DND-41 (cell line): ENCODE results near the gene ATXN2.

Experiments used
- ATAC-seq: fragments of 200-7000 bp; cut with Tn5 transposase; 3 replicates; pipeline ENCODE4 v1.9.1; 2021; ENCODE audit warnings: low read depth; ENCODE audit not compliant: insufficient read depth
- DNase-seq: peaks from one replicate; pipeline ENCODE4 v3.0.0-alpha.2; 2020
- H2AFZ ChIP-seq: 2 replicates; pipeline ENCODE4 v1.6.0; 2012; ENCODE audit warnings: low read depth, low read length
- H3K27ac ChIP-seq: 2 replicates; pipeline ENCODE4 v1.5.1; 2012; ENCODE audit warnings: low read length, inconsistent platforms
- H3K27me3 ChIP-seq: fragments of 200-600 bp; sonication (generic); 2 replicates; pipeline ENCODE4 v1.6.0; 2012; ENCODE audit warnings: low read length, mild to moderate bottlenecking, inconsistent platforms; ENCODE audit not compliant: insufficient read depth, poor library complexity
- H3K36me3 ChIP-seq: 2 replicates; pipeline ENCODE4 v1.5.1; 2012; ENCODE audit warnings: low read length, inconsistent platforms; ENCODE audit not compliant: insufficient read depth
- H3K4me1 ChIP-seq: 2 replicates; pipeline ENCODE4 v1.5.1; 2012; ENCODE audit warnings: mild to moderate bottlenecking, low read length; ENCODE audit not compliant: insufficient read depth
- H3K4me2 ChIP-seq: 2 replicates; pipeline ENCODE4 v1.6.0; 2012; ENCODE audit warnings: mild to moderate bottlenecking, moderate library complexity, low read length, inconsistent platforms; ENCODE audit not compliant: insufficient read depth
- H3K4me3 ChIP-seq, 2 experiments: fragments of 200-600 bp in 1 of 2; shearing (Covaris generic) in 1 of 2; 2 replicates each; pipeline ENCODE4 v1.5.1; 2012 to 2016; ENCODE audit warnings: inconsistent platforms in 2 of 2, low read length in 2 of 2, mild to moderate bottlenecking in 2 of 2, low read depth in 1 of 2, moderate library complexity in 1 of 2
- H3K79me2 ChIP-seq: 2 replicates; pipeline ENCODE4 v1.6.0; 2012; ENCODE audit warnings: low read length, inconsistent platforms; ENCODE audit not compliant: insufficient read depth
- H3K9ac ChIP-seq: 2 replicates; pipeline ENCODE4 v1.6.0; 2012; ENCODE audit warnings: low read depth, mild to moderate bottlenecking, inconsistent platforms, low read length, moderate library complexity
- H3K9me3 ChIP-seq: 2 replicates; pipeline ENCODE4 v1.5.1; 2012; ENCODE audit warnings: low read length, moderate library complexity, mild to moderate bottlenecking, inconsistent platforms; ENCODE audit not compliant: insufficient read depth, severe bottlenecking
- H4K20me1 ChIP-seq: 2 replicates; pipeline ENCODE4 v1.6.0; 2012; ENCODE audit warnings: low read length; ENCODE audit not compliant: insufficient read depth
- CTCF ChIP-seq: IDR thresholded peaks from 2 replicates; pipeline ENCODE4 v1.5.1; 2012; ENCODE audit warnings: borderline replicate concordance, low read length, moderate library complexity, mild to moderate bottlenecking; ENCODE audit not compliant: poor library complexity, severe bottlenecking; ENCODE audit errors: extremely low read depth
- EZH2 ChIP-seq: IDR thresholded peaks from 3 replicates; pipeline ENCODE4 v1.6.1; 2012; ENCODE audit warnings: borderline replicate concordance, low read depth, mild to moderate bottlenecking, moderate library complexity, low read length, inconsistent platforms; ENCODE audit not compliant: severe bottlenecking

Gene ATXN2

GRCh38 chr12:111581434-111582132, 17.5 kb downstream of the ATXN2 start:
- Histone ChIP-seq H3K4me1 (no peaks in the 10 kb centered on the region), H2AFZ (no peak overlapping the region), H3K4me3 (no peak overlapping the region), H3K4me2 (no peak overlapping the region), H3K9ac (no peak overlapping the region), H3K27ac (no peak overlapping the region), H4K20me1 (peaks cover 45% of the 10 kb centered on the region), H3K27me3 (no peaks in the 10 kb centered on the region), H3K36me3 (peaks cover 21% of the 10 kb centered on the region), H3K9me3 (no peaks in the 10 kb centered on the region), H3K79me2 (peaks cover 92% of the 10 kb centered on the region)
- TF ChIP-seq CTCF (no peak), EZH2 (no peak)
- ATAC-seq = no peak
- DNase-seq = no peak

- ATAC-seq (no peak), DNase-seq (no peak)
- Histone ChIP-seq H3K9me3 (no peaks in the 10 kb centered on the region), H3K4me1 (no peaks in the 10 kb centered on the region), H3K79me2 (peaks cover 91% of the 10 kb centered on the region), H3K4me3 (no peak overlapping the region), H3K4me2 (no peak overlapping the region), H3K27me3 (no peaks in the 10 kb centered on the region), H2AFZ (no peak overlapping the region), H4K20me1 (peaks cover 51% of the 10 kb centered on the region), H3K27ac (no peak overlapping the region), H3K36me3 (peaks cover 21% of the 10 kb centered on the region), H3K9ac (no peak overlapping the region)
- TF ChIP-seq CTCF (no peak), EZH2 (no peak)
These were observed 18.4 kb downstream of the ATXN2 start for GRCh38 chr12:111580737-111581136.

DNA sequence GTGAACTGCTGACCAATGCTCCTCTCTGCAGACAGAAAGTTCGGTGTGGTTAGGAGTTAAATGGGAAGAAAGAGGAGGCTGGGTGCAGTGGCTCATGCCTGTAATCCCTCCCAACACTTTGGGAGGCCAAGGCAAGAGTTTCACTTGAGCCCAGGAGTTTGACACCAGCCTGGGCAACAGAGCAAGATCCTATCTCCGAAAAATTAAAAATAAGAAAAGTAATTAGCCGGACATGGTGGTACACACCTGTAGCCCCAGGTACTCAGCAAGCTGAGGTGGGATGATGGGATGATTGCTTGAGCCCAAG, 19.0 kb downstream of the ATXN2 start:
- Histone ChIP-seq H2AFZ (no peak overlapping the region), H4K20me1 (peaks cover 50% of the 10 kb centered on the region), H3K27me3 (no peaks in the 10 kb centered on the region), H3K9me3 (no peaks in the 10 kb centered on the region), H3K27ac (no peak overlapping the region), H3K79me2 (peaks cover 91% of the 10 kb centered on the region), H3K36me3 (peaks cover 21% of the 10 kb centered on the region), H3K4me1 (no peaks in the 10 kb centered on the region), H3K9ac (no peak overlapping the region), H3K4me3 (no peak overlapping the region), H3K4me2 (no peak overlapping the region)
- TF ChIP-seq CTCF = no peak
- no peak for TF ChIP-seq EZH2
- ATAC-seq = no peak
- no peak for DNase-seq
